ENCODE measurements around the gene NTRK3.

The NTRK3 gene

GRCh38 chr15:88256279-88257230, at the start of gene NTRK3:
Gene NTRK3 (minus strand): TSS chr15:88256739. CDS start chr15:88256153, 586 bp downstream.
- DNase-seq (ENCODE audit: low read depth) = no peak

GRCh38 chr15:88303395-88303794, 46.9 kb upstream of the NTRK3 start:
- DNase-seq (ENCODE audit: low read depth) = no peak

- no peak for DNase-seq (ENCODE audit: low read depth)
These were observed 45.8 kb upstream of the NTRK3 start for GRCh38 chr15:88302373-88302772.

- DNase-seq (ENCODE audit: low read depth) = no peak
These were observed 44.8 kb upstream of the NTRK3 start for GRCh38 chr15:88301311-88301710.

- no peak for DNase-seq (ENCODE audit: low read depth)
These were observed 44.3 kb upstream of the NTRK3 start for GRCh38 chr15:88300861-88301260.

- no peak for DNase-seq (ENCODE audit: low read depth)
These were observed 43.5 kb upstream of the NTRK3 start for GRCh38 chr15:88300089-88300488.

GRCh38 chr15:88299497-88299896, 43.0 kb upstream of the NTRK3 start:
- no peak for DNase-seq (ENCODE audit: low read depth)

- no peak for DNase-seq (ENCODE audit: low read depth)
These were observed 32.1 kb upstream of the NTRK3 start for GRCh38 chr15:88288661-88289060.

GRCh38 chr15:88288206-88288605, 31.7 kb upstream of the NTRK3 start:
- DNase-seq (ENCODE audit: low read depth) = no peak

- no peak for DNase-seq (ENCODE audit: low read depth)
These were observed 27.9 kb upstream of the NTRK3 start for GRCh38 chr15:88284318-88284998.

GRCh38 chr15:88282614-88283013, 26.1 kb upstream of the NTRK3 start:
- DNase-seq (ENCODE audit: low read depth) = no peak

GRCh38 chr15:88276821-88277410, 20.4 kb upstream of the NTRK3 start:
- no peak for DNase-seq (ENCODE audit: low read depth)

- DNase-seq (ENCODE audit: low read depth) = no peak
These were observed 19.3 kb upstream of the NTRK3 start for GRCh38 chr15:88275804-88276203.

- DNase-seq (ENCODE audit: low read depth) = peak; percentile 30
These were observed 18.3 kb upstream of the NTRK3 start for GRCh38 chr15:88274553-88275460.

GRCh38 chr15:88272421-88272820, 15.9 kb upstream of the NTRK3 start:
- no peak for DNase-seq (ENCODE audit: low read depth)

- DNase-seq (ENCODE audit: low read depth) = no peak
These were observed 13.0 kb upstream of the NTRK3 start for GRCh38 chr15:88269356-88270062.

- DNase-seq (ENCODE audit: low read depth) = no peak
These were observed 11.2 kb upstream of the NTRK3 start for GRCh38 chr15:88267720-88268119.

- DNase-seq (ENCODE audit: low read depth) = no peak
These were observed 9.6 kb upstream of the NTRK3 start for GRCh38 chr15:88266170-88266569.

- no peak for DNase-seq (ENCODE audit: low read depth)
These were observed 8.1 kb upstream of the NTRK3 start for GRCh38 chr15:88264622-88265021.

- no peak for DNase-seq (ENCODE audit: low read depth)
These were observed 5.5 kb upstream of the NTRK3 start for GRCh38 chr15:88262064-88262463.

- DNase-seq (ENCODE audit: low read depth) = no peak
These were observed 1.6 kb upstream of the NTRK3 start for GRCh38 chr15:88258093-88258641.
